DND-41 (cell line): ENCODE data around the gene PIAS1.

ENCODE experiments used
- CTCF ChIP-seq: IDR thresholded peaks from 2 replicates; pipeline ENCODE4 v1.5.1; 2012; ENCODE audit warnings: borderline replicate concordance, low read length, moderate library complexity, mild to moderate bottlenecking; ENCODE audit not compliant: poor library complexity, severe bottlenecking; ENCODE audit errors: extremely low read depth
- EZH2 ChIP-seq: IDR thresholded peaks from 3 replicates; pipeline ENCODE4 v1.6.1; 2012; ENCODE audit warnings: borderline replicate concordance, low read depth, mild to moderate bottlenecking, moderate library complexity, low read length, inconsistent platforms; ENCODE audit not compliant: severe bottlenecking

DNA sequence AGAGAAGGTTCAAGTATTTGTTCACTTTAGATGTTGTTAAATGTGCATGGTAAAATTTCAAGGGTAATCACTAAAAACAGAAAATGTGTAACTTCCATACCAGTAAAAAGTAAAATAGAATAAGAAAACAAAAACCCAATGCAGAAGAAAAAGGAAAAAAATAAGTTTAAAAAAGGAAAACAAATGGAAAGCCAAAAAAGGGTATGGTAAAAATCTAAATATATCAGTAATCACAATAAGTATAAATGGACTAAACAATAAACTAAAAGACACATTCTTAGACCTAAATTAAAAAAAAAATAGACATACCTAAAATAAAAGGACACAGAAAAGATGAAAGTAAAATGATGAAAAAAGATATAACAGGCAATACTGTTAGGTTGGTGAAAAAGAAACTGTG is 184.9 kb downstream of the PIAS1 start:
- TF ChIP-seq CTCF (no peak), EZH2 (no peak)
